B cell (primary cell): Measurements from ENCODE around the gene ANKRD66.

ENCODE experiments used
- EZH2 ChIP-seq: IDR thresholded peaks from 2 replicates; pipeline ENCODE4 v1.6.1; 2012; ENCODE audit warnings: borderline replicate concordance, low read depth, mild to moderate bottlenecking, moderate library complexity, low read length; ENCODE audit not compliant: insufficient read depth, poor library complexity, severe bottlenecking
- TF ChIP-seq, protein P1 (sequence below): fragments of 200-600 bp; IDR thresholded peaks from one replicate; pipeline ENCODE4 v1.8.0; 2022; ENCODE audit warnings: antibody characterized with exemption, mild to moderate bottlenecking

DNA sequence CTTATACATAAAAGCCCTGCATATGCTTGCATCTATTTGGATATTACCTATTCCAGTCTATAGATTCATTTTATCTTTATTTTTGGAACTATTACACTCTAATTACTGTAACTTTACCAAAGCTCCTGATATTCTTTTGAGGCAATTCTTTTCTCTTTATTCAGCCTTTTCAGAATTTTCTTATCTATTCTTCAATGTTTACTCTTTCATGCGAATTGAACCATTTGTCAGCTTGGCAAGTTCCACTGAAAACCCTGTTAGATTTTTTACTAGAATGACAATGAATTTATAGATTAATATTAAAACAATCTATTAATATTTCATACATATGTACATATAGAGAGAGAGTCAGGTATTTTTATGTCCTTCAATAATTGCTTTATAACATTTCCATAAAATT is 45.9 kb downstream of the ANKRD66 start:
- TF ChIP-seq, protein P1, sequence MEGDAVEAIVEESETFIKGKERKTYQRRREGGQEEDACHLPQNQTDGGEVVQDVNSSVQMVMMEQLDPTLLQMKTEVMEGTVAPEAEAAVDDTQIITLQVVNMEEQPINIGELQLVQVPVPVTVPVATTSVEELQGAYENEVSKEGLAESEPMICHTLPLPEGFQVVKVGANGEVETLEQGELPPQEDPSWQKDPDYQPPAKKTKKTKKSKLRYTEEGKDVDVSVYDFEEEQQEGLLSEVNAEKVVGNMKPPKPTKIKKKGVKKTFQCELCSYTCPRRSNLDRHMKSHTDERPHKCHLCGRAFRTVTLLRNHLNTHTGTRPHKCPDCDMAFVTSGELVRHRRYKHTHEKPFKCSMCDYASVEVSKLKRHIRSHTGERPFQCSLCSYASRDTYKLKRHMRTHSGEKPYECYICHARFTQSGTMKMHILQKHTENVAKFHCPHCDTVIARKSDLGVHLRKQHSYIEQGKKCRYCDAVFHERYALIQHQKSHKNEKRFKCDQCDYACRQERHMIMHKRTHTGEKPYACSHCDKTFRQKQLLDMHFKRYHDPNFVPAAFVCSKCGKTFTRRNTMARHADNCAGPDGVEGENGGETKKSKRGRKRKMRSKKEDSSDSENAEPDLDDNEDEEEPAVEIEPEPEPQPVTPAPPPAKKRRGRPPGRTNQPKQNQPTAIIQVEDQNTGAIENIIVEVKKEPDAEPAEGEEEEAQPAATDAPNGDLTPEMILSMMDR: no peak
- TF ChIP-seq EZH2: no peak
